ENCODE measurements around the gene CHP1. TPM values are rescaled to one million over a fixed set of nuclear protein-coding genes. Genes with fewer than 3 reads are reported as not detected.
"Not testable (repeated sequence)": the region's sequence is repeated elsewhere in the genome, so short reads cannot be mapped to it uniquely, and the experiment has no call there.

Gene CHP1
- polyA plus RNA-seq, 3 donors, result 57.2 to 67.2 (median 58.8) TPM

GRCh38 chr15:41241221-41241964 lies 10.3 kb downstream of the CHP1 start:
- peak overlapping the region in 1 of 2 donors; percentile 17 for H3K27ac ChIP-seq (ENCODE audit: low read depth in 1 of 2, low read length in 2 of 2)
- no peaks in the 10 kb centered on the region for H3K27me3 ChIP-seq (ENCODE audit: control insufficient read depth in 2 of 2, insufficient read depth in 2 of 2, low read length in 2 of 2)
- no peaks in the 10 kb centered on the region for H3K9me3 Mint-ChIP-seq
- intact Hi-C loops (cut with micrococcal nuclease), result no loop called here
- no peaks in the 10 kb centered on the region for H3K9me3 ChIP-seq (replicated peaks in 1 of 2; ENCODE audit: control insufficient read depth in 1 of 2, insufficient read depth in 1 of 2, low read length in 2 of 2)
- H3K36me3 Mint-ChIP-seq, result peaks cover 42 to 61% of the 10 kb centered on the region in 2 donors
- H3K36me3 ChIP-seq (replicated peaks in 1 of 2; ENCODE audit: control insufficient read depth in 1 of 2, insufficient read depth in 2 of 2, low read length in 2 of 2), result peaks cover 38 to 57% of the 10 kb centered on the region in 2 donors
- no peak overlapping the region for H3K4me2 ChIP-seq (replicated peaks; ENCODE audit: extremely low read depth, low read length, poor library complexity, severe bottlenecking)
- H2AFZ ChIP-seq (ENCODE audit: insufficient read depth, low read depth, low read length, poor library complexity, severe bottlenecking), result no peak overlapping the region
- H3K4me1 Mint-ChIP-seq, result no peaks in the 10 kb centered on the region
- no peaks in the 10 kb centered on the region for H3K4me1 ChIP-seq (ENCODE audit: control insufficient read depth in 1 of 2, insufficient read depth in 2 of 2, low read length in 2 of 2)
- peaks cover 32% of the 10 kb centered on the region for H3K79me2 ChIP-seq (ENCODE audit: insufficient read depth, low read length)
- peaks cover 53% of the 10 kb centered on the region for H4K20me1 ChIP-seq (ENCODE audit: insufficient read depth, low read length)
- peak overlapping the region in 2 of 7 donors; percentile 30 to 73 for H3K27ac Mint-ChIP-seq
- DNase-seq, result no peak
- 76% methylated on average over 5 of the region's 6 CpGs for WGBS (ENCODE audit: insufficient coverage)
- H3K4me3 Mint-ChIP-seq, result no peak overlapping the region
- H3K27me3 Mint-ChIP-seq (ENCODE audit: low read depth in 3 of 3), result no peaks in the 10 kb centered on the region
- no peak overlapping the region for H3K9ac ChIP-seq (ENCODE audit: insufficient read depth, low read length, poor library complexity, severe bottlenecking)
- no peak for TF ChIP-seq CTCF (IDR thresholded peaks at IDR 0.05)
- no peak overlapping the region for H3K4me3 ChIP-seq (replicated peaks in 1 of 3; ENCODE audit: low read depth in 2 of 3, low read length in 3 of 3)

GRCh38 chr15:41250745-41251144 lies 19.7 kb downstream of the CHP1 start:
- H3K4me3 Mint-ChIP-seq; H3K79me2 ChIP-seq (ENCODE audit: insufficient read depth, low read length); H3K4me3 ChIP-seq (replicated peaks in 1 of 3; ENCODE audit: low read depth in 2 of 3, low read length in 3 of 3); H3K9ac ChIP-seq (ENCODE audit: insufficient read depth, low read length, poor library complexity, severe bottlenecking); H3K4me1 Mint-ChIP-seq; DNase-seq; H3K27ac Mint-ChIP-seq; H3K27me3 Mint-ChIP-seq (ENCODE audit: low read depth in 3 of 3); H3K4me1 ChIP-seq (ENCODE audit: control insufficient read depth in 1 of 2, insufficient read depth in 2 of 2, low read length in 2 of 2); H3K9me3 ChIP-seq (replicated peaks in 1 of 2; ENCODE audit: control insufficient read depth in 1 of 2, insufficient read depth in 1 of 2, low read length in 2 of 2); intact Hi-C loops (cut with micrococcal nuclease); H3K27me3 ChIP-seq (ENCODE audit: control insufficient read depth in 2 of 2, insufficient read depth in 2 of 2, low read length in 2 of 2); H3K9me3 Mint-ChIP-seq; H3K27ac ChIP-seq (ENCODE audit: low read depth in 1 of 2, low read length in 2 of 2); H3K4me2 ChIP-seq (replicated peaks; ENCODE audit: extremely low read depth, low read length, poor library complexity, severe bottlenecking); H2AFZ ChIP-seq (ENCODE audit: insufficient read depth, low read depth, low read length, poor library complexity, severe bottlenecking): not testable (repeated sequence)
- H3K36me3 Mint-ChIP-seq, result peaks cover 57 to 81% of the 10 kb centered on the region in 2 donors
- H3K36me3 ChIP-seq (replicated peaks in 1 of 2; ENCODE audit: control insufficient read depth in 1 of 2, insufficient read depth in 2 of 2, low read length in 2 of 2), result peaks cover 44 to 86% of the 10 kb centered on the region in 2 donors
- no CpG with 5 or more reads among the region's 8 CpGs for WGBS (ENCODE audit: insufficient coverage)
- peaks cover 10% of the 10 kb centered on the region for H4K20me1 ChIP-seq (ENCODE audit: insufficient read depth, low read length)

Measured in CD14-positive monocyte (primary cell).